Stimulated activated naive B cell treated with anti-CD40 and anti-IgM and Interleukin-4, amounts not matched to agents 10 μg/mL and 1 μg/mL and 100 μg/mL, for 72 hours (primary cell): ENCODE data around the gene PDE1A.
A peak's percentile ranks its signal among the peaks of the same experiment; 100 is the strongest.

Experiments used
- ATAC-seq, 2 donors: fragments of 150-1000 bp; cut with Tn5 transposase; replicated peaks; 2 replicates each; pipeline ENCODE4 v1.10.0; 2021; ENCODE audit warnings: moderate library complexity in 1 of 2
- DNase-seq: peaks from one replicate; pipeline ENCODE4 v3.0.0; 2021
- H3K27ac Mint-ChIP-seq: one replicate; pipeline ENCODE4 v1.8.0; 2022; ENCODE audit warnings: mild to moderate bottlenecking, mixed read lengths
- H3K27me3 Mint-ChIP-seq, 2 donors: one replicate each; pipeline ENCODE4 v1.8.0; 2022; ENCODE audit warnings: mixed read lengths in 2 of 2
- H3K36me3 Mint-ChIP-seq, 2 donors: one replicate each; pipeline ENCODE4 v1.8.0; 2022; ENCODE audit warnings: mixed read lengths in 2 of 2, mild to moderate bottlenecking in 1 of 2
- H3K4me1 Mint-ChIP-seq, 2 donors: one replicate each; pipeline ENCODE4 v1.8.0; 2022; ENCODE audit warnings: mixed read lengths in 2 of 2, mild to moderate bottlenecking in 1 of 2
- H3K4me3 Mint-ChIP-seq, 2 donors: one replicate each; pipeline ENCODE4 v1.8.0; 2022; ENCODE audit warnings: mild to moderate bottlenecking in 2 of 2, mixed read lengths in 2 of 2, moderate library complexity in 1 of 2
- H3K9me3 Mint-ChIP-seq, 2 donors: one replicate each; pipeline ENCODE4 v1.8.0; 2022; ENCODE audit warnings: mixed read lengths in 2 of 2, mild to moderate bottlenecking in 1 of 2

The PDE1A gene

GRCh38 chr2:182252534-182252933, 174.3 kb downstream of the PDE1A start:
- Mint-ChIP-seq H3K9me3 (no peaks in the 10 kb centered on the region), H3K4me3 (no peak overlapping the region), H3K36me3 (no peaks in the 10 kb centered on the region), H3K27ac (no peak overlapping the region), H3K27me3 (peaks cover 0 to 7% of the 10 kb centered on the region in 2 donors), H3K4me1 (no peaks in the 10 kb centered on the region)
- ATAC-seq = no peak
- DNase-seq = no peak

GRCh38 chr2:182248898-182249297, 177.9 kb downstream of the PDE1A start:
- Mint-ChIP-seq H3K27ac (no peak overlapping the region), H3K9me3 (no peaks in the 10 kb centered on the region), H3K27me3 (peaks cover 0 to 11% of the 10 kb centered on the region in 2 donors), H3K4me1 (peaks cover 0 to 7% of the 10 kb centered on the region in 2 donors), H3K36me3 (no peaks in the 10 kb centered on the region), H3K4me3 (no peak overlapping the region)
- no peak for DNase-seq
- ATAC-seq = no peak

DNA sequence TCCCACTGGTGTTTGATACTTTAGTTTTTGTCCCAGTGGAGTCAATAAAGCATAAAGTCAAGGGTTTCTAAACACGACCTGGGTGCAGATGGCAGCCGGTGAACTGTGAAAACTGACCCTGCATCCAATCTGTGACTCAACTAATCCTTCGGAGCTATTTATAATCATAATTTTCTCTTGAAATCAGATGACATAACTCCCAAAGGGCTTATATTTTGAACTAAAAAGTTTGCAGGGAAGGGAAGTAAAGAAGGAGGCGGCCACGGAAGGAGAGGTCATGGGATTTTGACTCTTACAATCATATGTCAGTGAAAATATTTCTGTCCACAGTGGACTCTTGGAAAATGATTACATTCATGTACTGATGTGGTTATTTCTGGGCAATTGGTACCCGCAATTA, 178.5 kb downstream of the PDE1A start:
- Mint-ChIP-seq H3K4me3 (no peak overlapping the region), H3K9me3 (no peaks in the 10 kb centered on the region), H3K4me1 (peaks cover 0 to 7% of the 10 kb centered on the region in 2 donors), H3K27me3 (peaks cover 0 to 11% of the 10 kb centered on the region in 2 donors), H3K36me3 (no peaks in the 10 kb centered on the region), H3K27ac (no peak overlapping the region)
- DNase-seq (no peak), ATAC-seq (no peak)

- no peaks in the 10 kb centered on the region for H3K36me3 Mint-ChIP-seq
- no peak for DNase-seq
- H3K4me1 Mint-ChIP-seq = peaks cover 0 to 7% of the 10 kb centered on the region in 2 donors
- peaks cover 0 to 11% of the 10 kb centered on the region in 2 donors for H3K27me3 Mint-ChIP-seq
- H3K4me3 Mint-ChIP-seq = no peak overlapping the region
- H3K9me3 Mint-ChIP-seq = no peaks in the 10 kb centered on the region
- H3K27ac Mint-ChIP-seq = no peak overlapping the region
- ATAC-seq = no peak
These were observed 179.0 kb downstream of the PDE1A start for GRCh38 chr2:182247831-182248230.

DNA sequence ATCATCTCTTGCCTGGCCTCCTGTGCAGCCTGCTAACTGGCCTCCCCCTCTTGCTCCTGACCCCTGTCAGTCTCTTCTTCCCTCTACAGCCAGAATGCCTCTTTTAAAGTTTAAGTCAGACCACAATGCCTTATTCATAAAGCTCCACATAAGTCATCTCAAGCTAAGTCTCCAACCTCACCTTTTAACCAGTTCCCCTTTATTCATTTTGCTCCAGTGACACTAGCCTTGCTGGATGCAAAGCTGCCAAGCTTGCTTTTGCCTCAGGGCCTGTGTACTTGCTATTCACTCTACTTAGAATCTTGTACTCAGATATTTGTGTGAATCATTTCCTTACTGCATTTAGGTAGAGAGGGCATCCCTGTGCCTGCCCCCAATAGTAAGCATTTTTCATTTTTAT, 180.9 kb downstream of the PDE1A start:
- ATAC-seq = peak; percentile 79 to 83
- no peak for DNase-seq
- H3K4me1 Mint-ChIP-seq = peaks cover 3 to 11% of the 10 kb centered on the region in 2 donors
- peaks cover 0 to 11% of the 10 kb centered on the region in 2 donors for H3K27me3 Mint-ChIP-seq
- H3K9me3 Mint-ChIP-seq = no peaks in the 10 kb centered on the region
- H3K27ac Mint-ChIP-seq = no peak overlapping the region
- no peaks in the 10 kb centered on the region for H3K36me3 Mint-ChIP-seq
- H3K4me3 Mint-ChIP-seq = no peak overlapping the region

DNA sequence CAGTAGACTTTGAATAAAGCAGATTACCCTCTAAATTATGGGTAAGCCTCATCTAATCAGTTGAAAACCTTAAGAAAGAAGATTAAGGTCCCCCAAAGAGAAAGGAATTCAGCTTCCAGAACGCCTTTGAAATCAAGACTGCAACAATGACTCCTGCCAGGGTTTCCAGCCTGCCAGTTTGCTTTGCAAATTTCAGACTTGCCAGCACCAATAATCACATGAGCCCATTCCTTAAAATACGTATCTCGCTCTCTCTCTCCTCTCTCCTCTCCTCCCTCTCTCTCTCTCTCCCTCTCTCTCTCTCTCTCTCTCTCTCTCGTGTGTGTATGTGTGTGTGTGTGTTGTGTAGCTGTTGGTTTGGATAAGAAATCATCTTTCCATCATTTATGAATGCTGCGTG, 184.2 kb downstream of the PDE1A start:
- no peak for ATAC-seq
- Mint-ChIP-seq H3K27ac (no peak overlapping the region), H3K27me3 (peaks cover 1 to 5% of the 10 kb centered on the region in 2 donors), H3K4me3 (no peak overlapping the region), H3K9me3 (no peaks in the 10 kb centered on the region), H3K4me1 (peaks cover 5 to 17% of the 10 kb centered on the region in 2 donors), H3K36me3 (no peaks in the 10 kb centered on the region)
- no peak for DNase-seq

GRCh38 chr2:182241936-182242335, 184.9 kb downstream of the PDE1A start:
- peaks cover 5 to 17% of the 10 kb centered on the region in 2 donors for H3K4me1 Mint-ChIP-seq
- H3K9me3 Mint-ChIP-seq = no peaks in the 10 kb centered on the region

GRCh38 chr2:182240862-182241371, 185.9 kb downstream of the PDE1A start:
- DNase-seq (peak; percentile 21), ATAC-seq (peak; percentile 96 to 98)
- no peaks in the 10 kb centered on the region for H3K36me3 Mint-ChIP-seq
- no peak overlapping the region for H3K4me3 Mint-ChIP-seq
- H3K4me1 Mint-ChIP-seq = peaks cover 5 to 13% of the 10 kb centered on the region in 2 donors
- H3K9me3 Mint-ChIP-seq = no peaks in the 10 kb centered on the region
- H3K27ac Mint-ChIP-seq = no peak overlapping the region
- peaks cover 0 to 4% of the 10 kb centered on the region in 2 donors for H3K27me3 Mint-ChIP-seq

More at GRCh38 chr2:182241936-182242335, 184.9 kb downstream of the PDE1A start:
- no peak overlapping the region for H3K4me3 Mint-ChIP-seq
- DNase-seq (no peak), ATAC-seq (no peak)
- no peak overlapping the region for H3K27ac Mint-ChIP-seq
- H3K27me3 Mint-ChIP-seq = peaks cover 0 to 4% of the 10 kb centered on the region in 2 donors
- no peaks in the 10 kb centered on the region for H3K36me3 Mint-ChIP-seq

DNA sequence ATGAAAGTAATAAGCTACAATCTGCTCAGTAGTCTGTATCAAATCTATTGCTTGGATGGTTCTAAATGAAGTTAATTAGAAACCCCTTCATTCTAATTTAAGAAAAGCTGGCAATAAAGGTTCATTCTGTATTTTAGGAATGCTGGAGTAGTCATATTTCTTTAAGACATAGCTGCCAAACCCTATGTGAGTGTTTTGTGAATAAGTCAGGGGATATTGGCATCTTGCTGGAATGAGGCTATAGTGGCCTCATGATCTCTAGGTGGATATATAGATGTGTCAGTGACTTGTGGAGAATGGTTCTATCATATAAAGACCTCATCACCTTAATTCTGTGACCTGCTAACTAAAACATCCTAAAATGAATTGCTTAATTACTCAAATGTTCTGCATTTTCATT, 196.3 kb downstream of the PDE1A start:
- no peaks in the 10 kb centered on the region for H3K9me3 Mint-ChIP-seq
- H3K27me3 Mint-ChIP-seq = no peaks in the 10 kb centered on the region
- no peak for DNase-seq
- no peaks in the 10 kb centered on the region for H3K36me3 Mint-ChIP-seq
- no peak overlapping the region for H3K27ac Mint-ChIP-seq
- H3K4me1 Mint-ChIP-seq = no peaks in the 10 kb centered on the region
- no peak for ATAC-seq
- H3K4me3 Mint-ChIP-seq = no peak overlapping the region

DNA sequence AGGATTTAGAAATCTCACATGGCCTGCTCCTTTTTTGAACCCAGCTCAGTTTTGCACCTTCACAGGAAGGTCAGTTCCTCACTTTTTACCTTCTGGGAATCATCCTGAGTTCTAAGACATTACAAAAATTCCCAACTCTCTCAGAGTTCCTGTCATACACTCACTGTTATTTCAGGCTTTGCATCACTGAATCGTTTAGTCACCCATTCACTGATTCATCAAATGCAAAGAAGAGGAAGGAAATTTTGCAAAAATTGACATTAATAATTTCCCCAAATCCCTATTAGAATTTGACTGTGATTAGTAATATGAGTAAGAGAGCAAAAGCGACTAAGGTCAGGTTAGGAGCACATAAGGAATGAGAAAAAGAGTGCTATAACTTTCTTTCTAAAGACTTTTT, 197.5 kb downstream of the PDE1A start:
- Mint-ChIP-seq H3K4me1 (no peaks in the 10 kb centered on the region), H3K9me3 (no peaks in the 10 kb centered on the region), H3K4me3 (no peak overlapping the region), H3K27ac (no peak overlapping the region), H3K27me3 (no peaks in the 10 kb centered on the region), H3K36me3 (no peaks in the 10 kb centered on the region)
- DNase-seq (no peak), ATAC-seq (no peak)

DNA sequence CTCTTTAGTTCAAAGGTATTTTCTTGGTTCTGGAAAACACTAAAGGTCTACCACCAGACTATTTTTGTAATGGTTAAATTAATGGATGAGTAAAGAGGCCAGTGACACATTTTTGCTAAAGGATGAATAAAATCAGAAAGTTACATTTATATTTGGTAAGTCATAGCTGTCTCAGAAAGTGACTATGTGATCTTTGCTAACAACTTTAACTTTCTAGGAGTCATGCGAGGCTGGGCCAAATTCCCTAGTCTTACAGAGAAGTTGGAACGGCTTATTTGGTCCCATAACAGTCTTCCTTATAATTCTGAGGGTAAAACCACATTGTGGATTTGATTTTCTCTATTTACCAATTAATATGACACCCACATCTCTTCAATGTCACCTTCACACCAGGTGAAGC, 198.1 kb downstream of the PDE1A start:
- Mint-ChIP-seq H3K36me3 (no peaks in the 10 kb centered on the region), H3K27ac (no peak overlapping the region), H3K4me1 (no peaks in the 10 kb centered on the region), H3K4me3 (no peak overlapping the region), H3K9me3 (no peaks in the 10 kb centered on the region), H3K27me3 (no peaks in the 10 kb centered on the region)
- DNase-seq = no peak
- no peak for ATAC-seq

GRCh38 chr2:182228073-182228473, 198.8 kb downstream of the PDE1A start:
- H3K4me1 Mint-ChIP-seq = no peaks in the 10 kb centered on the region
- no peaks in the 10 kb centered on the region for H3K36me3 Mint-ChIP-seq
- no peak overlapping the region for H3K4me3 Mint-ChIP-seq
- H3K27me3 Mint-ChIP-seq = no peaks in the 10 kb centered on the region
- DNase-seq = no peak
- H3K9me3 Mint-ChIP-seq = no peaks in the 10 kb centered on the region
- no peak overlapping the region for H3K27ac Mint-ChIP-seq
- ATAC-seq = no peak

DNA sequence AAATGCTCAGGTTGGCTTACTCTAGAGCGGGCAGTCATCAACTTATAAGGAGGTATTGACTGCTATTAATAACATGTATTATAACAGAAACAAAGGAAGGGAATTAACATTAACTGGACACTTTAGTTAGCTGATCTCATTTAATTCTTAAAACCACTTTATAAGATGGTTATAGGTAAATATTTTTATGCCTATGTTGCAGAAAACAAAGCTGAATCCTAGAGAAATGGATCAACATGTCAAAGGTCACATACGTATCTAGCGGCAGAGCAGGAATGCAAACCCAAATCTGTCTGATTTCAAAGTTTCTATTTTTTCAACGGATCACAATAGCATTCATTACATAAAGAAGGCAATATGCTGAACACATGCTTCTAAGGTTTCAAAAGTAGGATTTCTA, 200.0 kb downstream of the PDE1A start:
- Mint-ChIP-seq H3K4me1 (no peaks in the 10 kb centered on the region), H3K27ac (no peak overlapping the region), H3K4me3 (no peak overlapping the region), H3K27me3 (no peaks in the 10 kb centered on the region), H3K36me3 (no peaks in the 10 kb centered on the region), H3K9me3 (no peaks in the 10 kb centered on the region)
- ATAC-seq (no peak), DNase-seq (no peak)

- no peaks in the 10 kb centered on the region for H3K9me3 Mint-ChIP-seq
- H3K36me3 Mint-ChIP-seq = no peaks in the 10 kb centered on the region
- no peaks in the 10 kb centered on the region for H3K27me3 Mint-ChIP-seq
- H3K4me1 Mint-ChIP-seq = no peaks in the 10 kb centered on the region
- H3K27ac Mint-ChIP-seq = no peak overlapping the region
- DNase-seq (no peak), ATAC-seq (no peak)
- no peak overlapping the region for H3K4me3 Mint-ChIP-seq
These were observed 202.2 kb downstream of the PDE1A start for GRCh38 chr2:182224669-182225068.

DNA sequence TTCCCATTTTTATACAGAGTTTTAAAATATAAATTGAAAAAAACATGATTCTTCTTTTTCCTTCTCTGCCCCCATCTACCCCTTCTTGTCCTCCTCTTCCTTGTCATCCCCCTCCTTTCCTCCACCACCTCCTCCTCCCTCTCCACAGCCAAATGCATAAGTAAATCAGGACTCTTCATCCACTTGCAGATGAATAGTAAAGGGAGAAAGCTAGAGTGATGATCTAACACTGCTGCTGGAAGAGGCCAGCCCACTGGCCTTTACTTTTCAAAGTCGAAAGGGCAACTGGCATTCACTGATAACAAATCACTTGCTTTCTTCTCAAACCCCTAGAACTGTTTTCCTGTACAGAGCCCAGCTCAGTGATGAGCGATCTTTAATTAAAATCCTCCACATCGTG, 205.8 kb downstream of the PDE1A start:
- ATAC-seq (no peak), DNase-seq (no peak)
- Mint-ChIP-seq H3K36me3 (no peaks in the 10 kb centered on the region), H3K4me1 (no peaks in the 10 kb centered on the region), H3K27me3 (no peaks in the 10 kb centered on the region), H3K9me3 (no peaks in the 10 kb centered on the region), H3K27ac (no peak overlapping the region), H3K4me3 (no peak overlapping the region)

GRCh38 chr2:182220335-182220734, 206.5 kb downstream of the PDE1A start:
- Mint-ChIP-seq H3K4me1 (no peaks in the 10 kb centered on the region), H3K36me3 (no peaks in the 10 kb centered on the region), H3K27ac (no peak overlapping the region)

More at GRCh38 chr2:182220335-182220734, 206.5 kb downstream of the PDE1A start:
- Mint-ChIP-seq H3K27me3 (no peaks in the 10 kb centered on the region), H3K9me3 (no peaks in the 10 kb centered on the region), H3K4me3 (no peak overlapping the region)
- ATAC-seq = no peak
- DNase-seq = no peak
